AG08395 (cell line): ENCODE data around the gene RBM20.

Source experiments
- DNase-seq: peaks from one replicate; pipeline ENCODE4 v3.0.0; 2012; ENCODE audit warnings: mixed read lengths, low spot score

RBM20 gene

DNA sequence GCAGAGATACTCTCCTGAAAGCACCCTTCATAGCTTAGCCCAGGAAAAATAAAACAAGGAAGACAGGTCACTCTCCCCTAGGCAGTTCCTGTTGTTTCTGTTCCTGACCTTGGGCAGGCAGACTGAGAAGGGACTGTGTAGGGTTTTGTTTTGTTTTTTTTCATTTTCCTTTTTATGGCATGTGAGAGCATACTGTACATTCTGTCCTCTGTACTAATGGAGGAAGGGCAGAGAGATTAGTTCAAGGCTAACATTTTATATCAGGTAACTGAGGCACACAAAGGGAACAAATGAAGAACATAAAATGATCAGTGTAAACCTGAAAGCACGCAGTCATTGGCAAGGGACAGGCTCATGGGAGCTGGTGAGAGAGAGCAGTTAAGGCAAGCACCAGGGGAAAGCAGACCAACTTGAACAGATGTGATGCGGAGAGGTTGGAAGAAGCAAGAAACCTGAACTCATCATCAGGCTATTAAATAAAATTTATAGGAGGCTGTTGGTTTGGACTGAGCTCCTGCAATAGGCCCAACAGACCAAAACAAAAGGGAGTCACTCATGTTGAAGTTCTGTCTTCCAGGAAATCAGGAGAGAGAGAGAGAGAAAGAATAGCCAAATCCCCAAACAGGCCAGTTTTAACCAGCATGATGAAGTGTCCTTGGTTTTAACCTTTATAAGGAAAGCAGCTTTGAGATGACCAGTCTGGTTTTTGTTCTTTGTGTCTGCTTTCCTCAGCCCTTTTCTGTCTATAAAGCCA lies 193.5 kb downstream of the RBM20 start:
- no peak for DNase-seq

GRCh38 chr10:110840225-110840922 lies 196.2 kb downstream of the RBM20 start:
- DNase-seq = no peak

DNA sequence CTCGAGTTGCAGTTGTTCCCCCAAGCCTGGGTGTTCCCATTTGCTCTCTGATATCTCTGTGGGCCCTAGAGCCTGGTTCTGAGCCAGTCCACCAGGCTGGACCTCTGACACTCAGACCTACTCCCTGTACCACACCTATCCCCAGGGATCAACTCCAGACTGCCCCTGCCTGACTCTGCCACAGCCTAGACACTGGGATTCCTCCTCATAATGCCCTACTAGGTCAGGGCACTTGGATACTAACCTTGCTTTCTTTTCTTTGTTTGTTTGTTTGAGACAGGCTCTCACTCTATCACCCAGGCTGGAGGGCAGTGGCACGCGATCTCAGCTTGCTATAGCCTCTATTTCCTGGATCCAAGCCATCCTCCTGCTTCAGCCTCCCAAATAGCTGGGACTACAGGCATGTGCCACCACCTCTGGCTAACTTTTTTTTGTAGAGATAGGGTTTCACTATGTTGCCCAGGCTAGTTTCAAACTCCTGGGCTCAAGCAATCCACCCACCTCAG lies 196.8 kb downstream of the RBM20 start:
- no peak for DNase-seq

- no peak for DNase-seq
These were observed 197.7 kb downstream of the RBM20 start for GRCh38 chr10:110841767-110842267.

DNA sequence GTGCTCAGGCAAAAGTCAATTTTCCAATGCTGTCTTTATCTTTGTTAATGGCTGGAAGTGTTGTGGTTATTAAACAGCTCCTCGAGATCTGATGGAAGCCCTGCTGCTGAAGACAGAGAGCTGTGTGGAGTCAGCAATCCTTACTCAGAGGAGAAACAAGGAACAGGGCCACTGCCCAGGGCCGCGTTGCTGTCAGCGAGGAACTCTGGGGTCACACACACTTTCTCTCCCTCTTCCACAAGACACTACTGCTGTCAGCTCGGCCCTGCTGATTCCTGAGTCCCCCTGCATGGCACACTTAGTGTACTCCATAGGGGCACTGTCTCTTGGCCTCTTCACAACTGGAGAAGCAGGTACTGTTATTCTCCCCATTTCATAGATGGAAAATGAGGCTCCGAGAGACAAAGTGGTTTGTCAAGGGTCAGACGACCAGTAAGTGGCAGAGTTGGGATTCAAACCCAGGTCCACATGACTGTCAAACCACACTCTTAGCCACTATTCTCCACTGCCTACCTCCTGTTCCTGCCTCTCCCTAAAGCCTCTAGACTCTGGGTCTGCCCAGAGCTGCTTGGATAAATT lies 198.3 kb downstream of the RBM20 start:
- no peak for DNase-seq

GRCh38 chr10:110843031-110843430 lies 198.9 kb downstream of the RBM20 start:
- no peak for DNase-seq

DNA sequence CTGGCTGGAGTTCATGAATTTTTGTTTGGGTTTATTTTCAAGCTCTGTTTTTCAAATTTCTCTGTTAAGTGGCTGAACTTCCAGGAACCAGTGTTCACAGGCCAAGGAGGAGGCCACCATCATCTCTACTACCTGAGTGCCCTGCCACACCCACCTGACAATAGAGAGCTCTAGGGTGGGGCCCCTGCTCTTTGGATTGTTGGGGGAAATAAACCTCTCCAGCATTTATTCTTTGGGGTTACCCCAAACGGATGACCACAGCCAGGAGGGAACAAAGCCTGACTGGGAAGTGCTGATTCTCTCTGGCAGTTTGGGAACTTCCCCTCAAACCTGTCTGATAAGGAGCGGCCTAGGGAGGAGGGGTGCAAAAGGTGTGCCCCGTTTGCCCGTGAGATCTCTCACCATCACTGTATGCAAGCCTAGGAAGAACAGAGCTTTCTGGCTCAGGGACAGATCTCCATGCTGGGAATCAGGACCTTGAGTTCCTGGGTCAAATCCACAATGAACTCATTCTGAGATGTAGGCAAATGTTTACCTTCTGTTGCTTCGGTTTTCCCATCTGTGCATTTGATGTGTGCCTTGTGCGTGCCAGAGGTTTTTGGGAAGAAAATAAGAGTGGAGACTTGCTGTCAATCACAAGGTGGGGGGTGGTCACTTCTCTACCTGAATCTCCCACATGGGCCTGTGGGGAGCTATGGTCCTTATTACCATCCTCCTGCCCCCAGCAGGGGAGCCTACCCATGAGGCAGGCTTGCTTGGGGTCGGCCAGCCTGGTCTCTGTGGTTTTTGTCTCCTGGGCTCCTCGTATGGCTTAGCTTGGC lies 199.9 kb downstream of the RBM20 start:
- DNase-seq = no peak

DNA sequence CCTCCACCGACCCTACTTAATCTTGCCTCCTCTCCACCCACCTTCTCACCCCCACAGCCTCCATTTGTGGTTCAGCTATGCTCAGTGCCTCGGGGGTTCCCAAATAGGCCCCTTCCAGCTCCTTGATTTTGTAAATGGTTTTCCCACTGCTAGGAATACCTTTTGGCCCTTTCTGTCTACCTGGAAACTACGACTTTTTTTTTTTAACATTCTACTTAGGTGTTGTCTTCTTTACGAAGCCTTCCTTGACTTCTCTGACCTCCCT lies 200.4 kb downstream of the RBM20 start:
- no peak for DNase-seq

DNA sequence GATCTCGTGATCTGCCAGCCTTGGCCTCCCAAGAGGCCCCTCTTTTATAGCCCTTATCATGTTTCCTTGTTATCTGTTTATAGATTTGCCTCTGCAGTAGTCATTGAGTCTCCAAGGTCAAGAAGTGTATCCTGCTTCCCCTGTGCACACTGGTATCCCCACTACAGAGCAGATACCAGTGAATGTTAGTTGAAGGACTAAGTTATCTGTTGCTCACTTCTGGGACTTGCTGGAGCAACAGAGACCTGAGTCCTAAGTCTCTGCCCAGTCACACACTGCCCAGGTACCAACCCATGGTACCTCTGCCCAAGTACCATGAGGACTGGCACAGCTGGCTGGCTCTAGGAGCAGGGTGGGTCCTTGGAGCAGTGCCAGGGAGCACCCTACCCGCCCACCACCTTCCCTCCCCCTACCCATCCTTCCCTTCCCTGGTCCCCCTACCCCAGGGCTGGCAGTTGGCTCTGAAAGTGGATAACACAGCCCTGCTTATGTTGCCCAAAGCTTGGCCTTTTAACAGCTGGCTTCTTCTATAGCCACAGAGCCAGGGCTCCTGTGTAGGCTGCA lies 201.1 kb downstream of the RBM20 start:
- no peak for DNase-seq

DNA sequence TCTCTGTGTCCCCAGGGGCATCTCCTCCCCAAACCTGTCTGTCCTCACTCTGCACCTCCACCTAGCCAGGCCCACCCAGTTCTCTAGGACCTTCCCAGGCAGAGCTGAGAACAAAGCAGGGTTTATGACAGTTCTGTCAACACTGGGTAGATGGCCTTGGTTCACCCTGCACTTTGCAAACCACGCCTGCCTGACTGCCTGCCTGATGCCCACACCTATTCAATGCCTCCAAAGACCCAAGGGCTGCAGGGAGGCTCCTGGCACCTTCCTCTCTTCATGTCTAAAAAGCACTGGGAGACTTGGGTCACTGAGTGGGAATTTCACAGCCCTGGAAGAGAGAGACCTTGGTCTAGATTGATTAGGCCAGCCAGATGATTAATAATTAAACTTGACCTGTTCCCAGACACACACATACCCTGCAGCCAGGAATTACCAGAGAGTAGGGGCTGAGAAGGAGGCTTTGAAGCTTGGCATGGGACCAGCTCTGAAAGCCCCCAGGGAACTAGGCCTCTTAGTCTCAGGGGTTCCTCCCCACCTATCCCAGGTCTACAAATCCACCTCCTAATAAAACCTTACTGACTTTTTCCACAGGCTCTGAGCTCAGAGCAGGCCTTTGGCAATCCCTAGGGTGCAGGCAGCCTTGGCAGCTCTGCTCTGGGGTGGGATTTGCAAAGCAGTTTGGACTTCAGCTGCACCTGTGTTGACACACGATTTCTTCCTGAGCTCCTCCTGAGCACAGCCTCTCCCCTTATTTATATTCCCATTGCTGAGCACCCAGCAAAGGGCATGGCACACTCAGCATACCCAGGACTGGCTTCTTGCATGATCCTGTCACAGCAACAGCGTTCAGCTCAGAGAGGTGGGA lies 201.9 kb downstream of the RBM20 start:
- DNase-seq = no peak

DNA sequence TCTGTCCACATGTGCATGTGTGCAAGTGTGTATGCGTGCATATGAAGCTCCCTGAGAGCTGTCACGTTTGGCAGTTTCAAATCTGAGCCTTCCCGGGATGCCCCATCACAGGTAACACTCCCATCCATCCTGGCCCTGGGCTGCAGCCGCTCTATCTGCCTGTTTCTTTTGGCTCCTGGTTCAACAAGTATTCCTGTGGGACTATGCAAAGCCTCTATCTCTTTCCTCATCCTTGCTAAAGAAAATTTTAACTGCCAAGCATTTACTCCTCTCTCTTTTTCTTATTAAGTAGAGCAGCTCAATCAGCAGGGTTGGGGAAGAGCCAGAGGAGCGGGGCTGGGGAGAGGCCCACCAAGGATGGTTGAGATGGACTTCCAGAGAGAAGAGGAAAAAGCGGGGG lies 203.2 kb downstream of the RBM20 start:
- no peak for DNase-seq

GRCh38 chr10:110848106-110848505 lies 204.0 kb downstream of the RBM20 start:
- DNase-seq = no peak

GRCh38 chr10:110850099-110850498 lies 206.0 kb downstream of the RBM20 start:
- DNase-seq = no peak

- DNase-seq = peak; percentile 66
These were observed 207.0 kb downstream of the RBM20 start for GRCh38 chr10:110851020-110851612.

- no peak for DNase-seq
These were observed 208.2 kb downstream of the RBM20 start for GRCh38 chr10:110852255-110852896.

DNA sequence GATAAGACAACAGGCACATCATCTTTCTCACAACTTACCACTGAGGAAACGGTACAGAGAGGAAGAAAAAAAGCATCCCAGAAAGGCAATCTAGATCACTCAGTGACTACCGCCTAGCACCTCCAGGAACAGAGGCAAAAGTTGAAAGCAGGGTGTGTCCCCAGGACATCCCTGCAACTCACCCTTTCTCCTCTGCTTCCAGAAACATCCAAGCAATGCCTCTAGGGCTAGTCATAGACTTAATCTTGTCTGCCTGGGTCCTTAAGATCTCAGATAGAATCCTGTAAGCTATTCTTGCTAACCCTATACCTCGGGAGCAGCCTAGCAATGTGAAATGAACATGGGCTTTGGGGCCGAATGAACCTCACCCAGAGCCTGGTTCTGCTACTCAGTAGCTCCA lies 208.8 kb downstream of the RBM20 start:
- no peak for DNase-seq

GRCh38 chr10:110853921-110854605 lies 209.9 kb downstream of the RBM20 start:
- DNase-seq = no peak

DNA sequence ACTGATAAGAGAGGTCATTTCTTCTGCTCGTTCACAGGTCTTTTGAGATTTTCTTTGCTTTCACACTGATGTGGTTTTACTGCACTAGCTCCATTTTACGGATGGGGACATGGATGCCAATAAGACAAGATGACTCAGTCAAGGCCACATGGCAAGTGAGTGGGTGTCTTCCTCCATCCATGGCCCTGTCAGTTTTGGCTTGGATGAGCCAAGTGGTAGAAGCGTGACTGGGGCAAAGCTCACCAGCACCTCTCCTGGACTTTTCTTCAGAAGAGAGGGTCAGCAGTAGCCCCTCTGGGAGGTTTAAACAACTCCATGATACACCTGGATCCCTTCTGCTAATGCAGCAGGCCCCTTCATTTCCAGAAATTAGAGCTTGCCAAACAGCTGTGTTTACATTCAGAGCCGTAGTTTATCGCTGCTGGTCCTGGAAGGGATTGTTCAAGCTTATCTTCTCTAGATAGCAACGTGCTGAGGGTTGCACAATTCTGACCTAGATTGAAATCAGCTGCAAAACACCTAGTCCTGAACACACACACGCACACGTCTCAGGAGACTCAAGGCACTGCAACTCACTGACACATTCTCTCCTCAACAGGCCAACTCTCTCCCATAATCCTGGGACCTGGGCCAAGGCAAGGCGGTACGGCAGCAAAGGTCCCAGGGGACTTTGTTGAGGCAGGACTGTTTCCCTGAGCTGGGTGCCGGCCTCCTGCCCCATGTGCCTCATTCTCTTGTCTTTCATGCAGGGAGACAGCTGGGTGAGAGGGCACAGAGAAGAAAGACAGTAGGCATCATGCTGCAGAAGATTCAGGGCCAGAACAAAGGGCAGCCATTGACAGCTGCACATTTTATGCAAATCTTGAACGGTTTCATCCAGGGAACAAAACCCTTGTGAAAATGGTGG lies 213.4 kb downstream of the RBM20 start:
- no peak for DNase-seq
